Measurements from ENCODE around the gene SMAD5. TPM values are rescaled to one million over a fixed set of nuclear protein-coding genes. Genes with fewer than 3 reads are reported as not detected.

Gene SMAD5
- total and polyA plus RNA-seq, 2 experiments from 2014 or later = 37.5 to 56.6 TPM

DNA sequence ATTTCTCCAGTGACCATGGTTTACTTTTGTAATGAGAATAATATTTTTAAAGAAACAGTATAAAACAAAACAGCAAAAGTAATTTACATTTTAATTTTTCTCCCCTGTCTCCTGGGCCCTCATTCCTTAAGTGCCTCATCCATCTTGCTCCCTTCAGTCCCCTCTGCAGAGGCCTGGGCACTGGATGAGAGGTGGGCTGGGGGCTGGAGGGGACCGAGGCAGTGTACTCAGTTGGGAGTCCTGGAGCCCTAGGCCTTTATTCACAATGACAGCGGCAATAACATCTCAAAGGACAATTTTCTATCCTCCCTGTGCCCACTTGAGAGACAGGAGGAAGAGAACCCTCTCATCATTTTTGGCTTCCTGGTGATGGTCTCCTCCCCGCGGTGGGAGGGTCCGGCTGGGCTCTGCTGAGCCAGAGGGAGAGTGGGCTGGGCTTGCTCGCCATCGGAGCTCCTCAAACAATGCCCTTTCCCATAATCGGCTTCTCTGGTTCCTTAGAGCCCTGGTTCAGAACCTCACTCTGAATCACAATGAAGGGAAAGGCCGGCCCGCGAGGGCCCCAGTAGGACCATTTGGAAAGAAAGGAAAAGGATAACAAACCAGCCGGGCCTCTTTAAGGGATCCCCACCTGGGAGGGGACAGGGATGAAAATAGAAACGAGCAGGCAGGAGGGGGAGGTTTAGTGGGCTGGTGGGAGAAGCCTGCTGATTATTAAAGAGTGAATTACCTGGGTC is 70.0 kb downstream of the SMAD5 start:
- Mint-ChIP-seq H3K4me1 (peaks cover 35% of the 10 kb centered on the region), H3K27me3 (ENCODE audit: insufficient read depth, low read depth, poor library complexity) (peaks cover 84% of the 10 kb centered on the region), H3K27ac (no peak overlapping the region; the same call in 1 of the 2 replicates), H3K4me3 (peak overlapping the region; percentile 60), H3K9me3 (peaks cover 15% of the 10 kb centered on the region; the same call in 2 of the 3 replicates), H3K36me3 (ENCODE audit: low read depth) (peaks cover 7% of the 10 kb centered on the region; the same call in 2 of the 3 replicates)
- peak; percentile 93 for ATAC-seq
- H3K4me1 ChIP-seq (ENCODE audit: insufficient read depth) = peaks cover 22% of the 10 kb centered on the region
- H4K20me1 ChIP-seq (replicated peaks; ENCODE audit: insufficient read depth) = peaks cover 5% of the 10 kb centered on the region; the same call in 1 of the 2 replicates
- no peaks in the 10 kb centered on the region for H3K36me3 ChIP-seq (ENCODE audit: insufficient read depth)
- H3F3A ChIP-seq (replicated peaks; ENCODE audit: low read depth) = 0 out of 2 replicates have a peak, but pooled peaks cover 3% of the 10 kb centered on the region
- peak overlapping the region; percentile 44; the same call in 1 of the 2 replicates for H3K4me2 ChIP-seq
- no peaks in the 10 kb centered on the region for H3K79me2 ChIP-seq (replicated peaks; ENCODE audit: insufficient read depth)
- H3K9me2 ChIP-seq (ENCODE audit: insufficient read depth) = no peaks in the 10 kb centered on the region
- peak; percentile 95 for DNase-seq (ENCODE audit: low spot score)
- no peak overlapping the region for H3K27ac ChIP-seq (ENCODE audit: low read depth)
- peaks cover 95% of the 10 kb centered on the region for H3K27me3 ChIP-seq (ENCODE audit: insufficient read depth)
- TF ChIP-seq POLR2AphosphoS5 (IDR thresholded peaks at IDR 0.05; ENCODE audit: low read depth) (0 out of 2 replicates have a peak, but pooled peaks have one; percentile 29), EZH2 (IDR thresholded peaks at IDR 0.05; ENCODE audit: low read depth, unreplicated experiment) (no peak), JUNB (IDR thresholded peaks at IDR 0.05; ENCODE audit: unreplicated experiment) (no peak), NANOG (IDR thresholded peaks at IDR 0.05; ENCODE audit: borderline replicate concordance) (peak; percentile 80; the same call in 1 of the 2 replicates)
- peak overlapping the region; percentile 17; the same call in 1 of the 2 replicates for H3K4me3 ChIP-seq
- H2AFZ ChIP-seq = no peak overlapping the region

DNA sequence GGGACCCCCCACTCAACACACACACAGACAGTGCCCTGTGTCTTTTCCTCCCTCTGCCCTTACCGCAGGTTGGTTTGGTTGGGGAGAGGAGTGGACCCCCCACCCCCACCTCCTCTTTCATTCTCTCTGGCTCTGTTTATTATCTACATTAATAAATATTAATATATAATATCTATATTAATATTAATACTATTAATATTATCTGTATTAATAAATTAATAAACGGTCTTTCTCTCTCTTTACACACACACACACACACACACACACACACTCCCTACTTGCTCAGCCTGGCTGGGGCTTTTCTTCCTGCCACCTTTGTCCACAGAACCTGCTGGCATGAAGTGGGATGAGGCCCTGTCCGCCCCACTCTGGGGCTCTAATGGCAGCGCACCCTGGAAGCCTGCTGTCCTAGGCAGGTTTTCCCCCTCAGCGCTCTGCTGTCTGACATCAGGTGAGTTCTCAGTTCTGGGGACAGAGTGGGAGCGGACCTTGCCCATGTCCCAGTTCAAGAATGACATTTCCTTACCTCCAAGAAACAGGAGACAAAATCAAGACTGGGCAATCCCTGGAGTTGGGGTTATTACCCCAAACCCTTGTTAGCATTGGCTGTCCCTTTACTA is 70.8 kb downstream of the SMAD5 start:
- Histone ChIP-seq H4K20me1 (replicated peaks; ENCODE audit: insufficient read depth) (peaks cover 5% of the 10 kb centered on the region; the same call in 1 of the 2 replicates), H3K9me2 (ENCODE audit: insufficient read depth) (no peaks in the 10 kb centered on the region), H3F3A (replicated peaks; ENCODE audit: low read depth) (0 out of 2 replicates have a peak, but pooled peaks cover 3% of the 10 kb centered on the region), H3K79me2 (replicated peaks; ENCODE audit: insufficient read depth) (no peaks in the 10 kb centered on the region), H3K4me1 (ENCODE audit: insufficient read depth) (peaks cover 22% of the 10 kb centered on the region), H3K4me3 (peak overlapping the region; percentile 17; the same call in 1 of the 2 replicates), H3K27ac (ENCODE audit: low read depth) (no peak overlapping the region), H3K4me2 (peak overlapping the region; percentile 58; the same call in 1 of the 2 replicates), H2AFZ (no peak overlapping the region), H3K36me3 (ENCODE audit: insufficient read depth) (no peaks in the 10 kb centered on the region), H3K27me3 (ENCODE audit: insufficient read depth) (peaks cover 95% of the 10 kb centered on the region)
- DNase-seq (ENCODE audit: low spot score) (peak; percentile 14), ATAC-seq (peak; percentile 8; the same call in 2 of the 3 replicates)
- Mint-ChIP-seq H3K36me3 (ENCODE audit: low read depth) (peaks cover 7% of the 10 kb centered on the region; the same call in 2 of the 3 replicates), H3K4me1 (peaks cover 35% of the 10 kb centered on the region), H3K27me3 (ENCODE audit: insufficient read depth, low read depth, poor library complexity) (peaks cover 85% of the 10 kb centered on the region), H3K27ac (no peak overlapping the region), H3K4me3 (peak overlapping the region; percentile 64), H3K9me3 (peaks cover 15% of the 10 kb centered on the region; the same call in 2 of the 3 replicates)
- TF ChIP-seq CREB1 (CRISPR knock-in tag; IDR thresholded peaks at IDR 0.05; ENCODE audit: low read depth) (no peak), ZNF331 (CRISPR knock-in tag; IDR thresholded peaks at IDR 0.05; ENCODE audit: low read depth) (no peak), EZH2phosphoT487 (IDR thresholded peaks at IDR 0.05; ENCODE audit: unreplicated experiment) (no peak), ZNF462 (CRISPR knock-in tag; IDR thresholded peaks at IDR 0.05) (no peak), POLR2AphosphoS5 (IDR thresholded peaks at IDR 0.05; ENCODE audit: low read depth) (no peak), NANOG (IDR thresholded peaks at IDR 0.05; ENCODE audit: borderline replicate concordance) (no peak), STAT1 (IDR thresholded peaks at IDR 0.05; ENCODE audit: unreplicated experiment) (no peak), ZNF114 (CRISPR knock-in tag; IDR thresholded peaks at IDR 0.05) (no peak), EZH2 (IDR thresholded peaks at IDR 0.05; ENCODE audit: low read depth, unreplicated experiment) (no peak), JUNB (IDR thresholded peaks at IDR 0.05; ENCODE audit: unreplicated experiment) (no peak)
- TF ChIP-seq, protein P1, sequence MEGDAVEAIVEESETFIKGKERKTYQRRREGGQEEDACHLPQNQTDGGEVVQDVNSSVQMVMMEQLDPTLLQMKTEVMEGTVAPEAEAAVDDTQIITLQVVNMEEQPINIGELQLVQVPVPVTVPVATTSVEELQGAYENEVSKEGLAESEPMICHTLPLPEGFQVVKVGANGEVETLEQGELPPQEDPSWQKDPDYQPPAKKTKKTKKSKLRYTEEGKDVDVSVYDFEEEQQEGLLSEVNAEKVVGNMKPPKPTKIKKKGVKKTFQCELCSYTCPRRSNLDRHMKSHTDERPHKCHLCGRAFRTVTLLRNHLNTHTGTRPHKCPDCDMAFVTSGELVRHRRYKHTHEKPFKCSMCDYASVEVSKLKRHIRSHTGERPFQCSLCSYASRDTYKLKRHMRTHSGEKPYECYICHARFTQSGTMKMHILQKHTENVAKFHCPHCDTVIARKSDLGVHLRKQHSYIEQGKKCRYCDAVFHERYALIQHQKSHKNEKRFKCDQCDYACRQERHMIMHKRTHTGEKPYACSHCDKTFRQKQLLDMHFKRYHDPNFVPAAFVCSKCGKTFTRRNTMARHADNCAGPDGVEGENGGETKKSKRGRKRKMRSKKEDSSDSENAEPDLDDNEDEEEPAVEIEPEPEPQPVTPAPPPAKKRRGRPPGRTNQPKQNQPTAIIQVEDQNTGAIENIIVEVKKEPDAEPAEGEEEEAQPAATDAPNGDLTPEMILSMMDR (conservative IDR thresholded peaks at IDR 0.05; ENCODE audit: low read depth in 2 of 2) = no peak
